ENCODE results near the gene SNAP25.
A peak's percentile ranks its signal among the peaks of the same experiment; 100 is the strongest.

The SNAP25 gene

GRCh38 chr20:10218536-10219451 lies at the start of gene SNAP25:
Gene SNAP25 (plus strand): TSS chr20:10218830. CDS start chr20:10275492, 56,662 bp downstream.
- DNase-seq (ENCODE audit: low read depth in 2 of 2), result peak; percentile 9 to 17

- no peak for DNase-seq (ENCODE audit: low read depth in 2 of 2)
These were observed 48.9 kb upstream of the SNAP25 start for GRCh38 chr20:10169752-10170151.

- no peak for DNase-seq (ENCODE audit: low read depth in 2 of 2)
These were observed 48.4 kb upstream of the SNAP25 start for GRCh38 chr20:10170261-10170660.

DNA sequence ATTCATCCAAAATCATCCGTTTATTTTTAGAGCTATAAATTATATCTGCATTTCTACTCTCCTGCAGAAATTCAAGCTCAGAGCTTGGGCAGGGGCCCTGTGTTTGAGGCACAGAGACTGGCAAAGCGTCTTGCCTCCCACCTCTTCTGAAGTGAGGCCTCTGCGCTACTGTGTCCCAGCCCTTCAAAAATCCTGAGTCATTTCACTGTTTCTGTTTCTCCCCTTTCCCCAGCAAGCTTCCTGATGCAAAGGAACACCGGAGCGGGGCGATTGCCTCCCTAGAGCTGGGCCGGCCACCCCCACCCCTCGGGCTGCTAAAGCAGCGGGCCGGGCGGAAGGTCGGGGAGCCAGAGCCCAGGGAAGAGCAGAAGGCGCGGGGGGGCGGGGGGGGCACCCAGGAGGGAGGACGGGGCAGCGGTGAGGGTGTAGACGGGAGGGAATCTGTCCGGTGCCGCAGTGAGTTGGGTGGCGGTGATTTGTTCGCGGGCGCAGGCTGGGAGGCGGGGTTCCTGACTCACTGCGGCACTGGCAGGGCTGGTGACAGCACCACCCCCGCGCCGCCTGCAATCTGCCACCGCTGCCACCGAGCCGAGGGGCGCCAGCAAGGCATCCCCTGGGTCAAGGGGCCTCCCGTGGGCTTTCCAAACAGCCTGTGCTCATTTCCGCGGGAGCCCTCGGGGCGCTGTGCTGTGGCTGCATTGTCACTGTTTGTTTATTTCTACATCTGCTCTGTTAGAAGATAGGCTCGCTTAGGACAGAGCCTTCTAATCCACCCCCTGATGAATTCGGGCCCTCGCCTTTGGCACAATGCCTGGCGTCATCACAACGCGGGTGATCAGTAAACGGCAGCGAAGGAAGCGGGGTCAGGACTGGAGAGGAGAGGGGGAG lies 46.5 kb upstream of the SNAP25 start:
- peak in 1 of 2 donors; percentile 11 for DNase-seq (ENCODE audit: low read depth in 2 of 2)

DNA sequence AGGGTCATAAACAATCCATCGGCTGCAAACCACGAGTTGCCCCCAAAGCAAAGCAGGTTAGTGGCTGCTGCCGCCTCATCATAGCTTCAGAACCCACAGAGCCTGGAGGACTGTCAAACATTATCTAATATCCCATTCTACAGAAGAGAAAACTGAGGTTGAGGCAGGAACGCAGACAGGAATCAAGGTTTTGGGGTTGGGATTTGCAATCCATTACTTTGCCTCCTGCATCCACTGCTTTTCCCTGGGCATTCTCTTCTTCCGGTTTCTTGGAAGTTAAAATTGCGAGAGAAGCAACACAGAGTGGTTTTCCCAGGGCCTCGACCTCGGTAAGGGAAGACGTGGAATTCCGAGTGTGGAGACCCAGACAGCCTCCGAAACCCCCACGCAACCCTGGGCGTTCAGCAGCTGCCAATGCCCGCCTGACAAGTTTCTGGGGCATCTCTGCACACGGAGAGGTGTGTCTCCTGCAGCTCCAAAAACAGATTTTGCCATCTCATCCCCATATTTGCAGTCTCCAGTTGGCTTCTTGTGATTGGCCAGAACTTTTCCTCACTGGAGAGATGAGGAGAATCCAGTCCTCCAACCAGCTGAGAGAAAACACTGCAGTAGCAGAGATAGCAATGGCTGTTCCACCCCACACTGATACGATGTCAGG lies 45.5 kb upstream of the SNAP25 start:
- no peak for DNase-seq (ENCODE audit: low read depth in 2 of 2)

- DNase-seq (ENCODE audit: low read depth in 2 of 2), result no peak
These were observed 44.2 kb upstream of the SNAP25 start for GRCh38 chr20:10174400-10174799.

DNA sequence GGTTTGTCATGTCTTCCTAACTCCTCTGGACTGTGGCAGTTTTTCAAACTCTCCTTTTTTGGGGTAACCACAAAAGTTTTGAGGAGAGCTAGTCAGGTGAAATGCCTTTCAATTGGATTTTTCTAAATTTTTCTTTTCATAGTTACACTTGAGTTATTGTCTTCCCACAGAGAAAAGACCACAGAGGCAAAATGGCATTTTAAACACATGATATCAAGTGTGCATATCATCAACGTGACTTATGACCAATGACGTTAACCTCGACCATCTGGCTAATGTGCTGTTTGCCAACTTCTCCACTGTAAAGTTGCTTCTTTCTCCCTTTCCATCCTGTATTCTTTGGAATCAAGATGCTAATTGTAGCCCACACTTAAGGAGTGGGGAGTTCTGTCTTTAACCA lies 41.3 kb upstream of the SNAP25 start:
- DNase-seq (ENCODE audit: low read depth in 2 of 2), result no peak

- no peak for DNase-seq (ENCODE audit: low read depth in 2 of 2)
These were observed 40.5 kb upstream of the SNAP25 start for GRCh38 chr20:10178091-10178490.

DNA sequence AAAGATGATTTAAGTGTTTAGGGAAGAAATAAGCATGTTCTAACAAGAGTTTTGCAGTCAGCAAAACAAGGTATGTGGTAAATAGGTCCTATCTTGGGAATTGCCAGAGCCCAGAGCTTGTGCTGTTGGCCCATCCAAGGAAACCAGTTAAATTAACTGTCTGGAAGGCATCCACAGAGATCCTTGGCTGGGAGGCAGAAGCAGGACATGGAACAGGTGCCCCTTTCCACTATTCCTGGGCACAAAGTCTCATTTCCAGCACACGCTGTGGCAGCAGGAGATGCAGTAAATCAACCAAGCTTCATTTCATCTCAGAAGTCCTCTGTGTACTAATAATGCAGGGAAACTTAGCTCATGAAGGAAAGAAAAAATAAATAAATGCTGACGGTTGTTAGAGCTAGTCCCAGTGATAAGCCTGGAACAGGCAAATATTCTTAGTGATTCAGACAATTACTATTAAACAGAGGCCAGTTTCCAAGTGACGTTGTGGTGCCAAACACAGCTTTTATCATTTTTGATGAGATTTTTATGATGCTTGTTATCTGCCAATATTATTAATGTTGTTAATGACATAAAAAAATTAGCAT lies 39.8 kb upstream of the SNAP25 start:
- DNase-seq (ENCODE audit: low read depth in 2 of 2), result no peak

DNA sequence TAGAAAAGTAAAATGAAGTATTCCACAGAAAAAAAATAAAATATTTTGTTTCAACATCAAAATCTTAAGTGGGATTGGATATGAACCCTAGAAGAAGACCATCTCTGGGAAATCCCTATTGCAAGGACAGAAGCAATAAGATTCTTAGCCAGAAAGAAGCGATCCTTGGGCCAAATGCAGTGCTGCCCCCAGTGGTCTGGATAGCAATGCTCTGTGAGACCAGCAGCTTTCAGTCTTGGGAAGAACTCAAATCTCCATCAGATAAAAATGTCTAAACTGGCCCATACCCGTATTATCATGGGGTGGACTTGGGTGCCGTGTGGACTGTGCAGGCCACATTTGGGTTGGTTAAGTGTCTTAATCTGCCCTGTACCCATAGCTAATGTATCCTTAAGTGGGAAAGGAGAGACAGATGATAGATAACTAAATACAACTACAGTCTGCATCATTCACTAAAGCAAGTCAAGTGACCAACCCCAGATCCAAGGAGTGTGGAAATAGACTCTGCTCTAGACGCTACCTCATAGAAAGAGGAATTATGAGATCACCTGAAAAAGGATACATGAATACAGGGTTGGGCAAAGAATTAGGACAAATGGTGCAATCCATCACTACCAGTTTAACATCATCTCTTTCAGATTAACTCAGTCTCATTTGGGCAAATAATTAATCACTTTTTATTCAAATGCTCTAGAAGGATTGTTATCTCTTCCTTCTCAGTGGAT lies 38.9 kb upstream of the SNAP25 start:
- no peak for DNase-seq (ENCODE audit: low read depth in 2 of 2)

GRCh38 chr20:10180651-10181235 lies 37.9 kb upstream of the SNAP25 start:
- DNase-seq (ENCODE audit: low read depth in 2 of 2), result no peak

- no peak for DNase-seq (ENCODE audit: low read depth in 2 of 2)
These were observed 32.7 kb upstream of the SNAP25 start for GRCh38 chr20:10185741-10186558.

DNA sequence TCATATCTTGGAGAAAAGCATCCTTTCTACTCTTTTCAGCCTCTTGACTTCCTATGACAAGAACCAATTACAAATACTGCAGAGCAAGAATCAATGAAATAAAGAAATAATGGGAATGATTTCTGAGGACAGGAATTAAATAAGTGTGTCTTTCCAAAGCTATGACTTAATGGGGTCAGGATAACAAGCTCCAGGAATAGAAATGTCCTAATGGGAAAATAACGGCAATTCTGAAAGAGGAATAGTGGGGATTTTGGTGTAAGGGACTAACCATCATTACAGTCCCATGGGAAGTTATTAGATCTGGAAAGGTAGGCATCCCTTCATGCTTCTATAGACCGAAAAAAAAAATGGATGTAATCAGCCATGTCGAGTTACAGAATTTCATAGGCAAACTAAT lies 28.2 kb upstream of the SNAP25 start:
- no peak for DNase-seq (ENCODE audit: low read depth in 2 of 2)

GRCh38 chr20:10192171-10192570 lies 26.5 kb upstream of the SNAP25 start:
- no peak for DNase-seq (ENCODE audit: low read depth in 2 of 2)

DNA sequence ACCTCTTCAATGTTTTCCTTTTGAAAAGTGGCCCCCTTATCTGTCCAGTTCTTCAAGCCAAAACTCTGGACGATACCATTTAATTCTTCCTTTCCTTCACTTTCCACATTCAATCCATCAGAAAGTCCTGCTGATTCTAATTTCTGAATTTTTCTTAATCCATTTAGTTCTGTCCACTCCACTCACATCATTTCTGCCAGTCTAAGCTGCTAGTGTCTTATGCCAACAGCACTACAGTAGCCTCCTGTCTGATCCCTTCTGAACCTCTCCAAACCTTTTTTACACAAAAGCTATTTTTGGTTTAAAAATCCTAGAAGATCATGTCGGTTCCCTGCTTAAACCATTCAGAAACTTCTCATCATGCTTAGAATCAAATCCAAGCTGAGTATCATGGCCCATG lies 24.5 kb upstream of the SNAP25 start:
- no peak for DNase-seq (ENCODE audit: low read depth in 2 of 2)

DNA sequence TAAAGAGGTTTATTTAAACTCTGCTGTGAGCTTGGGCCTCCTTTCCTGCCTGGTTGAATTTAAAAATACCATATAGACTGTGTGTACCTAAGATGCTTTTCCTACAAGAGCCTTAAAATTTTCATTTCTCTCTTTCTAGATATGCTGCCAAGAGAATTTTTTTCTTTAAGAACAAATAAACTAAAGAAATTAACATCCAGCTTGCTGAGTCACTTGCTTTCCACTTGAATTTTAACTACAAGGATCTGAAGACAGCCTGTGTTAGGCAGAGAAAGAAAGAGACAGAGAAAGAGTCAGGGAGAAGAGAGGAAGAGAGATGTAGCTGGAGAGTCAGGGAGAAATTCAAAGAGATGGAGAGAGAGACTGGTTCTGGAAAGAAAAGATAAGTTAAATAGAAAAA lies 18.3 kb upstream of the SNAP25 start:
- no peak for DNase-seq (ENCODE audit: low read depth in 2 of 2)

GRCh38 chr20:10201321-10201870 lies 17.2 kb upstream of the SNAP25 start:
- no peak for DNase-seq (ENCODE audit: low read depth in 2 of 2)

GRCh38 chr20:10209091-10209490 lies 9.5 kb upstream of the SNAP25 start:
- no peak for DNase-seq (ENCODE audit: low read depth in 2 of 2)

DNA sequence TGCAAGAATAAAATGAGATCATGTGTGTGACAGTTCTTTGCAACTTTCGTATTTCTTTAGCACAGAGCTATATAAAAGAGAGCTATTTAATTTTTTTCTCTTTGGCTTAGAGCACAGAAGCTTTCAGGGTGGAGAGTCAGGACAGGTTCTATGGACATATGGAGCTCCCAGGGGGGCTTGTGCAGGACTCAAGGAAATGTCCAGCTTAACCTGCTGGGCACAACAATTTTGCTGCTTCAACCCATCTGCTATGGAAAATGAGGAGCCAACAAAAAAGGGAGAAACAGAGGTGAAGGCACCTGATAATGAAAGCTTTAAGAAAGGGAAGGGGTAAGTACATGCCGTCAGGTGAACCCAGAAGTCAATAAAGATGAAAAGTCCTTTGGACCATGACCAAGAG lies 5.1 kb upstream of the SNAP25 start:
- no peak for DNase-seq (ENCODE audit: low read depth in 2 of 2)

Measured in stimulated activated CD4-positive, alpha-beta T cell treated with anti-CD3 and anti-CD28 coated beads, Interleukin-1b, Interleukin-23, amount 100 ng/mL, for 4 hours (primary cell).